Fibroblast of pulmonary artery (primary cell): Measurements from ENCODE around the gene DPP6.

Source experiments
- DNase-seq: peaks from one replicate; pipeline ENCODE4 v3.0.0-alpha.2; 2010; ENCODE audit warnings: low read depth
- H3K4me3 ChIP-seq: replicated peaks from 2 replicates; pipeline ENCODE4 v1.5.1; 2011; ENCODE audit warnings: low read depth, mild to moderate bottlenecking, control low read depth, low read length, moderate library complexity
- TF ChIP-seq, protein P1 (sequence below): IDR thresholded peaks from 2 replicates; pipeline ENCODE4 v1.5.1; 2011; ENCODE audit warnings: mild to moderate bottlenecking, control low read depth, low read length, inconsistent platforms; ENCODE audit errors: missing control alignments

Gene DPP6

DNA sequence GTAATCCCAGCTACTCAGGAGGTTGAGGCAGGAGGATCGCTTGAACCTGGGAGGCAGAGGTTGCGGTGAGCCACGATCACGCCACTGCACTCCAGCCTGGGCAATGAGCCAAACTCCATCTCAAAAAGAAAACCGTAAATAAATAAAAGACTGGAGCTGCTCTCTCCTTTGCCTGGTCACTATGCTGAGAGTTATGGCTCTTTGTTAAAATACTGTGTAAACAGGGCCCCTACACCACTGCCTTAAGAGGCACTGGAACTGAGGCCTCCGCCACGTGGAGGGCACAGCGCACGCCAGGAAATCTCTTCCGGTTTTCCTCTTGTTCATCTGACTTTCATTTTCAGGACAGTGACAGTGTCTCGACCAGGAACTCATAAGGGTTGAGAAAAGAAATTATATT lies 827.4 kb downstream of the DPP6 start:
- no peak overlapping the region for H3K4me3 ChIP-seq
- DNase-seq, result no peak
- TF ChIP-seq, protein P1, sequence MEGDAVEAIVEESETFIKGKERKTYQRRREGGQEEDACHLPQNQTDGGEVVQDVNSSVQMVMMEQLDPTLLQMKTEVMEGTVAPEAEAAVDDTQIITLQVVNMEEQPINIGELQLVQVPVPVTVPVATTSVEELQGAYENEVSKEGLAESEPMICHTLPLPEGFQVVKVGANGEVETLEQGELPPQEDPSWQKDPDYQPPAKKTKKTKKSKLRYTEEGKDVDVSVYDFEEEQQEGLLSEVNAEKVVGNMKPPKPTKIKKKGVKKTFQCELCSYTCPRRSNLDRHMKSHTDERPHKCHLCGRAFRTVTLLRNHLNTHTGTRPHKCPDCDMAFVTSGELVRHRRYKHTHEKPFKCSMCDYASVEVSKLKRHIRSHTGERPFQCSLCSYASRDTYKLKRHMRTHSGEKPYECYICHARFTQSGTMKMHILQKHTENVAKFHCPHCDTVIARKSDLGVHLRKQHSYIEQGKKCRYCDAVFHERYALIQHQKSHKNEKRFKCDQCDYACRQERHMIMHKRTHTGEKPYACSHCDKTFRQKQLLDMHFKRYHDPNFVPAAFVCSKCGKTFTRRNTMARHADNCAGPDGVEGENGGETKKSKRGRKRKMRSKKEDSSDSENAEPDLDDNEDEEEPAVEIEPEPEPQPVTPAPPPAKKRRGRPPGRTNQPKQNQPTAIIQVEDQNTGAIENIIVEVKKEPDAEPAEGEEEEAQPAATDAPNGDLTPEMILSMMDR, result no peak

DNA sequence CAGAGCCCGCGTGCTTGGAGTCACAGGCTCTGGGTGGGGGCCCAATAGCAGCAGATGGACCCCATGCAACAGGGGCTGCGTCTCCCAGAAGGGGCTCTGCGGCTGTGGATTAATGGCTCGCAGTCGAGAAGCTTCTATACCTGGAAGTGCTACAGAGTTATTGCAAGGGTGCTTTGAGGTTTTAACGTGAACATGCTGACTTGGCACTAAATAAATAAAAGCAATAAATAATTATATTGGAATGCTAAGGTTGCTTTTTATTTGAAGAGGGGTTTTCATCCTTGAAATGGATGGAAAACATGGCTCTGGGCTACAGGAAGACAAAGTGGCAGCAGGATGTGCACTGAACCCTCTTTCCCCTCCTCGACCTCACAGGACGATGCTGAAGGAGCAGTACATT lies 828.3 kb downstream of the DPP6 start:
- DNase-seq, result no peak
- no peak overlapping the region for H3K4me3 ChIP-seq
- TF ChIP-seq, protein P1, result no peak

DNA sequence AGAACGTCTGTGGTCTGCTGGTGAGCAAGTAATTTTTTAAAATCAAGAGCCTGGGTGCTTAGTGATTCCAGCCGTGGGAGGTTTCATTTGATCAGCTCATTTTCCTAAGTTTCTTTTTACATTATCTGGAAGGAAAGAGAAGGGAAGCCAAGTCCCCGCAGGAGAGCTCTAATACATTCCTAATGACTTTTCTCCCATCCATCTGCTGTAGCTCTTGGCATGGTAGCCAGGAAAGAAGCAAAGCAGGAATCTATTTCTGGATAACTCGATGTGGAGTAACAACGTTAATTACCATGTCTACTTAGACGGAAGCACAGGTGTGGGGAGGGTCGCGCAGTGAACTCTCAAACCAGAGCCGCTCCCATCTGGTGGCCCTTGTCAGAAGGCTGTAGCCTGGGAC lies 828.8 kb downstream of the DPP6 start:
- TF ChIP-seq, protein P1, result no peak
- DNase-seq, result no peak
- no peak overlapping the region for H3K4me3 ChIP-seq

DNA sequence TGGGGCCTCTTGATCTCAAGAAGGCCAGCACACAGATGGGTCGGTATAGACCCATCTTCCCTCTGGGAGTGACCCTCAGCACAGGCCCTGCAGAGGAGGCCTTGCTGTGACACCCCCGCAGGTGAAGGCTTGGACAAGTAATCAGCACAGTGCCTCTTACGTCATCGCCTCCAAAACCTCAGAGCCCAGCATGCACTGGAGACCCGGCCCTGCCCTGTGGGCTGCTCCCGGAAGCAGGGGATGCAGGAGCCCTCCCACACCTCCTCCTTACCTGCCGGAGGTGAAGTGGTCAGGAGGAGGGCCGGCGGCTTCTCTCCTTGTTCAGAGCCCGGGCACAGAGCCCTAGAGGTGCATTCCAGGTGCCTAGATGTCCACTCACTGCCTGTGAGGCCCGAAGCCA lies 829.3 kb downstream of the DPP6 start:
- H3K4me3 ChIP-seq, result no peak overlapping the region
- TF ChIP-seq, protein P1, result no peak
- no peak for DNase-seq

DNA sequence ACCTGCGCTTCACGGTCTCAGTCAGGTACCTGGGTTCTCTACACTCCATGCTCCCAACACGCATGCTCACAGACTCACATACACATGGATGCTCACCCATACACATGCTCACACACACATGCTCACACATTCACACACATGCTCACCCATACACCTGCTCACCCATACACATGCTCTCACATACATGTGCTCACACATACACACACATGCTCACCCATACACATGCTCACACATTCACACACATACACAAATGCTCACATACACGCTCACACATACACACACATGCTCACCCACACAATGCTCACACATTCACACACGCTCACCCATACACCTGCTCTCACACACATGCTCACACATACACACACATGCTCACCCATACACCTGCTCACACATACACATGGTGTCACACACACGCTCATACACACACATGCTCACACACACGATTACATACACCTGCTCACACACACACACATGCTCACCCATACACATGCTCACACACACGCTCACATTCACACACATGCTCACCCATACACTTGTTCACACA lies 830.8 kb downstream of the DPP6 start:
- DNase-seq, result no peak
- TF ChIP-seq, protein P1, result no peak
- H3K4me3 ChIP-seq, result no peak overlapping the region

DNA sequence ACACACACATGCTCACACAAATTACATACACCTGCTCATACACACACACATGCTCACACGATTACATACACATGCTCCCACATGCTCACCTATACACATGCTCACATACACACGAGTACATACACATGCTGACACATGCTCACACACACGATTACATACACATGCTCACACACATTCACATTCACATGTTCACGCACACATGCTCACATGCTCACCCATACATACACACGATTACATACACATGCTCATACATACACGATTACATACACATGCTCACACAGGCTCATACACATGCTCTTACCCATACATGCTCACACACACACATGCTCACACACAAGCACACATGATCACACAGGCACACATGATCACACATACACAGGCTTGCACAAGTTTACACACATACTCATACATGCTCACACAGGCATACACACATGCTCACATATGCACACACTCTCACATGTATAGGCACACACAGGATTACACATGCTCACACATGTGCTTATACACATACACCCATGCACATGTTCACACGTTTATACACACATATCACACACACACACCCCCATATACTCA lies 832.2 kb downstream of the DPP6 start:
- DNase-seq, result no peak
- TF ChIP-seq, protein P1, result no peak
- no peak overlapping the region for H3K4me3 ChIP-seq

DNA sequence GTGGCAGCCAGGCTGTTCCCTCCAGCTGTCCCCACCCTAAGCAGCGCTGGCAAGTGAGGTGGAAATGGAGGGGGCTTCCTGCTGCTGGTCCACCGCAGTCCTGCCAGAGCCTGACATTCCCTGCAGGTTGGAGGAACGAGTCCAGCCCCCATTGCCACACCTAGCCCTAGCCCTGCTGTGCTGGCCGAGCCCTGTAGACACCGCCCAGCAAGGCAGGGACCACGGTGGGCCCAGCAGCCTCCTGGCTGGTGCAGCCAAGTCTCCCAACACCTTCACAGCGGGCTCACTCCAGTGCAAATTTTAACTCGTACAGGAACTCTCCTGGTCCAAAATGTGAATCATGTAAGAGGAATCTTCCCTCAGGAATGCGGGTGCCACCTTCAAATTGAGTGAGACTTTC lies 834.4 kb downstream of the DPP6 start:
- DNase-seq, result no peak
- no peak overlapping the region for H3K4me3 ChIP-seq
- TF ChIP-seq, protein P1, result no peak
